GOT3 (cell line): ENCODE results near the gene GPD2.
"Not testable (repeated sequence)": the region's sequence is repeated elsewhere in the genome, so short reads cannot be mapped to it uniquely, and the experiment has no call there.

Experiments
- DNase-seq: peaks from one replicate; lab custom pipeline; 2025; ENCODE audit warnings: mixed read lengths; lab: John Stamatoyannopoulos, UW

GPD2 gene

DNA sequence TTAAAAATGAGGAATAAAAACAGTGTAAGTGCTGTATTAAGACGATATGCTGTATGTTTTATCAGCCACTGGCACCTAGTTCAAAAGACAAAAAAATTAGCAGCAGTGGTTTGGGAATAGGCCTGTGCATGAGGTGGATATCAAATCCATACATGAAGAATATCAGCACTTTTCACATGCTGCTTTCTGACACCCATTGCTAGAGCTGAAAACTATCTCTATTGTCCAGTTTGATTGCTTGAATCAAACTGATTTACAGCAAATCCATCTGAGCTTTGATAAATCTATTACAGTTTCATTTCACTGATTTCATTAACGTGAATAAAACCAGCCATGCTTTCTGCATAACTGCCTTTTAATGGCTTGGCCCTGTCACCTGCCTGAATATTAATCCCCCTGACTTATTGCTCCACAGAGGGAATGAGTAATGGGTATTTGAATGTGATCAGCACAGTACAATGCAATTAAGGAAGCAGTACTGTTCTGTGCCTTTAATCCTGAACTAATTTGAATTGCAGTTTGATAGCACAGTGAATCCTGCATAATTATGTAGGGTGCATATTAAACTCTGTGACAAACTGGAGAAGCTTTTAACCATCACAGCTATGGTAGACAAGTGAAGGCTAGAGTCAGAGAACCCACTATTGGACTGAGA lies 154.0 kb downstream of the GPD2 start:
- no peak for DNase-seq

DNA sequence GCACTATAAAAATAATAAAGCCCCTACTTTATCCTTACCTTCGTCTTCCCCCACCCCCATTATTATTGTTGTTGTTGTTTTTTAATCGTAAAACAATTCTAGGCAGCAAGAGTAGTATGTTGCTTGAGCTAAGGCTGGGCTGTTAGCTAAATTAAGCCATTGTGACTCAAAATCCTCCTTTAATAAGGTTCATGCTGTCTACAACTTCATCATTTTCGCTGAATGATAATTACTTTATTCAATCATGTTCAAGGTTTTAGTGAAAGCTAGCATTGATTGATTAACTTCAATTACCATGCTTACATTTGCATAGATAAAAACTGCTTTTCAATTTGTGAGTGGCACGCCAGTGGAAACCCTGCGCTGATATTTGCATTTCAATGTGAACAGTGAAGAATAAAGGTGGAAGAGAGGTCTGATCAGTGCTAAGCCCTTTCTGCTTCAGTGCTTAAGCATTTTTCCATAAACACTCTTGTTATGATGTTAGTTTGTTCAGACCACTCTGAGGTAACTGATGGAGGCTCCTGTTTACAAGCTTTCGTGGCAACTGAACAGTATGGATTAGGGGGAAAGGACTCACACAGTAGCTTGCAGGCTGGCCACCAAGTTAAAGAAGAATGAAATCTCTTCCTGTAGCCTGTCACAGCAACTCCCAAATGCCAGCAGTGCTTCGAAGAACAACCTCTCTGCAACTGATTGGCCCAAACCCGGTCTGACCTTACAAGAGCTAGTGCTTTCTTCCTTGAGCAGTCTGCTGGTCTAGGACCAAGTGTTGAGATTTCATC lies 156.8 kb downstream of the GPD2 start:
- DNase-seq: no peak

DNA sequence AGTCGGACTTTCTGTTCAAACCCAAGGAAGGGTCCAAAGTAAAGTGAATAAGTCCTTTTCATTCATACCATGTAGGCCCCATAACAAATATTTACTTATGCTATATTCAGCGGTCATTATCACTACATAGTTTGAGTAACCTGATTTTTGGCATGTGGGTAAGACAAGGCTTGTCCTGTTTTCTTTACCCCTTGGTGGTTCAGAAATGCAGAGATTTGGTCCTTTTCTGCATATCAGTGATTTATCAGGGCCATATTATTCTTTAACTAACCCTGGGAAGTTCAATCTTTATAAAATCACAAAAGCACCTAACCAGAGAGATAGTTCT lies 157.4 kb downstream of the GPD2 start:
- DNase-seq: no peak

DNA sequence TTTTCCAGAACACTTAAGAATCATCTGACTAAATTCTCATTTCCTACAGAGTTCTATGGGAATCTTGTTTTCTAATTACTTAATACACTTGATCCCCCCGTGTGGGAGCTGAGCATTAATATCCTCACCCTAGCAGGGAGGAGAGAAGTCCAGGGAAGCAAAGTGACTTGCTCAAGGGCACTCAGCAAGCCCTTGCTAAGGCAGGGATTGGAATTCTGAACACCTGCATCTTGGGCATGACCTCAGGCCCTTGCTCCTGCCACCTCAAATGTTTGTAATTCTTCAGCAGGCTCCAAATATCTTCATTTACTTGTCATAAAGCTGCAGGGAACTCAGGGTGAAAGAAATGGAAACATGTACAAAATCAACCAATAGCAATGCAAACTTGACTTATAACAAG lies 162.4 kb downstream of the GPD2 start:
- DNase-seq: no peak

DNA sequence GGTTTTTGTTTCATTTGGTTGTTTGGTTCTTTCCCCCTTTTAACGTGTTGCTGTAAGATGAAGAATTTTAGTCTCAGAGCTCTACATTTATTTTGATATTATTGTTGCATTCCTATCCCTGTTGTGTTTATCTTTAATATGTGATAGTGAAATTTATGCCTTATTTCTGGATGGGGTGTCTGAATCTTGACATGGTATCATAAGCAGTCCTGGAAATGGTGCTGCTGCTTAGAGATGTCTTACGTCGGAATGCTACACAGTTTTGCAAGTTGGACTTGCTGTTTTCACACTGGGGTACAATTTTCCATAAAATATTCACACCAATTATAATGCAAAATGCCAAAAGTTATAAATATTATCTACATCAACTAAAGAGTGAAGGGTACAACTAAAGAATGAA lies 164.0 kb downstream of the GPD2 start:
- no peak for DNase-seq

DNA sequence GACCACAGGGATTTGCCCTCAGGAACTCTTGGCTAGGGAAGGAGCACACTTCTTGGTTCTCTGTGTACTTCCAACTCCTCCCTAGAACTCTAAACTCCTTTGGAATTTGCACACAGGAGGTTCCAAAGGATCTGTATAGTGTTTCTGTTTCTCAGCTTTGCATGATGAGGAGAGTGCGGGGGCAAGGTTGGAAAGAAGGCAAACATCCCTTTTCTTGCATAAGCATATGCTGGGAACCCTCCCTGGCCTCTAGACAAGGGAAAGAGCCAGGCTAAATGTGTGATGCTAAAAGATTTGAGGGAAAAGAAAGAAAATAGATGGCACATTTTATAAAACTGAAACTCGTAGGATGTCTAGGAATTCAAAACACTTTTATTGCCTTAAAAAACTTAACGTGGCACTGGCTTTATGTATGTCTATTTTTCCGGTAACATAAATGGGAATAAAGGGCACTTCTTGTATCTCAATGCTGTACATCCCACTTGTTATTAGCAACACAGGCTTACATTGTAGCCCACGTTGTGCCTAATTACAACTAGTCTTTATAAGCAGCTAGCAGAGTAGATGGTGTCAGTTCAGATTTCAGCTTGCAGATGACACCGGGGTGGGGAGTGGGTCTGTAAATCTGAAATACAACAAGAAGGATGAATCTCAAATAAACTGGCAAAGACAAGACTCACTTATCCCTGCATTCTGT lies 165.8 kb downstream of the GPD2 start:
- no peak for DNase-seq

DNA sequence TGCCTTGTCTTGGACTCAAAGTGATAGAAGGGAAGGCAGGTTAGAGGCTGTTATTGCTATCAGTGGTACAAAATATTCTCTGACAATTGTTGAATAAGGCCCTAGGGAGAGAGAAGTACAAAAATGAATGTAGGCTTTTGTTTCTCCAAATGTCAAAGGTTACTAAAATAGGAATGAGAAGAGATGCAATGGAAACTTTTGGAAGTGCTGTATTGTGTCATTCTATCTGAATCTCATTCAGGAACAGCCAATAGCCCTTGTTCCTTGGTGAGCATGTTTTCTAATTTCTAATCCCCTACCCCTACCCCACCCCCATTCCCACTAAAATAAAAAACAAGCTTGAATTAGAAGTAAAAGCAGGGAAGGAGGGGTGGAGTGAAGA lies 166.4 kb downstream of the GPD2 start:
- no peak for DNase-seq

DNA sequence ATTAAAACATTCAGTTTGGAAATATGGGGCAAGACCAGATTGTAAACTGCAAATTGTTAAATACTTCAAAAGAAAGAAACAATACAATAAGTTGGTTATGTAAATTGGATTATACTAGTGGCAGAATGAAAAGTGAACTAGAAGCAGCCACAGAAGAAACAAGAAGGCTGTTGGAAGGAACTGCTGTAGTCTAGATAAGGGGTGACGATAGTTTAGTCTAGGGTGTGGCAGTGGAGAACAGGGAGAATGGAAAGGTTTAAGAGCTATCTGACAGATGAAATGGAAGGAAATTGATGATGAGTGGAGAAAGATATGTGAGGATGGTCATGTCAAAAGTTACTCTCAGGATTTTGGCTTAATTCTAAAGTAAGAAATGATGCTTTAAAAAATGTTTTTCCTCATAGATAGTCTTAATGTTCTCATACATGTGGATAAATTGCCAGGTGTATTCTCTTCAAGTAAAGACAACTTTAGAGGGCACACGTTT lies 179.7 kb downstream of the GPD2 start:
- DNase-seq: no peak

DNA sequence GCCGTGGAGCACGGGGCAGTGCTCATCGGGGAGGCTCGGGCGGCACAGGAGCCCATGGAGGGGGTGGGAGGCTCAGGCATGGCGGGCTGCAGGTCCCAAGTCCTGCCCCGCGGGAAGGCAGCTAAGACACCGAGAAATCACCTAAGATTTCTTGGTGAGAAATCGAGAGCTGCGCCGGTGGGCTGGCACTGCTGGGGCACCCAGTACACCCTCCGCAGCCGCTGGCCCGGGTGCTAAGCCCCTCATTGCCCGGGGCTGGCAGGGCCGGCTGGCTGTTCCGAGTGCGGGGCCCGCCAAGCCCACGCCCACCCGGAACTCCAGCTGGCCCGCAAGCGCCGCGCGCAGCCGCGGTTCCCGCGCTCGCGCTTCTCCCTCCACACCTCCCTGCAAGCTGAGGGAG lies 181.9 kb downstream of the GPD2 start:
- DNase-seq: not testable (repeated sequence)

DNA sequence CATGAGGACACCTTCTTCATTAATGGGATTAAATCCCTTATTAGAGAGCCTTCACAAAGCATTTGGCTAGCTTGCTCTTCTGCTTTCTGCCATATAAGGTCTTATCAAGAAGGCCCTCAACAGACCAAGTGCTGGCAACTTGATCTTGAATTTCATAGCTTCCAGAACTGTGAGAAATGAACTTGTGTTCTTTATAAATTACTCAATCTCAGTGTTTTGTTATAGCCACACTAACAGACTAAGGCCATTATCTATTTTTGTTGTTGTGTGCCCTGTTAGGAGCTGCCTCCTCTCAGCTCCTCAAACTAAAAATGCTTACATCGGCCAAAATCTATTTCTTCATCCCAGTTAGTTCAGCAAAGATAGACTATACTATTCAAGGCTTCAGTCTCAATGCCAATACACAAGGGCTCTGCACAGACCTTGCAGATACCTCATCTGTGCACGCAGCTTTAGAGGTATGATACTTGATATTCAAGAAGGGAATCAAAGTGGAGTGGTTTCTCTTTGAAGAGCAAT lies 182.9 kb downstream of the GPD2 start:
- DNase-seq: no peak

DNA sequence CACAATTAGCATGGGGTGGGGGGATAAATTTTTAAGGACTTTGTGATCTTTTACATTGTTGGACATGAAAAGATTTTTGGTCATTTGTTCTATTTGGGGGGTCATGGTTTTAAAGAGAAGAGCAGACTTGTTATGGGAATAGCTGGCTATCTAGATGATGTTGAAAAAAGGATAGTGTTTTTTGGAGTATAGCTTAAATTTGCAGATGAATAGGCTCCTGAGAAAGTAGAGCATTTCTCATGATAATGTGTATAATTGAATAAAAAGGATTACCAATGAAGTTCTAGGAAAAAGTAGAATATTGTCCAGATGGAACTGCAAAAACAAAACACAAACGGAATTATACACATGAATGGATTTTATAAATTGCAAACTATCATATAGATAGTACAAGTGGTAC lies 186.3 kb downstream of the GPD2 start:
- DNase-seq: no peak

DNA sequence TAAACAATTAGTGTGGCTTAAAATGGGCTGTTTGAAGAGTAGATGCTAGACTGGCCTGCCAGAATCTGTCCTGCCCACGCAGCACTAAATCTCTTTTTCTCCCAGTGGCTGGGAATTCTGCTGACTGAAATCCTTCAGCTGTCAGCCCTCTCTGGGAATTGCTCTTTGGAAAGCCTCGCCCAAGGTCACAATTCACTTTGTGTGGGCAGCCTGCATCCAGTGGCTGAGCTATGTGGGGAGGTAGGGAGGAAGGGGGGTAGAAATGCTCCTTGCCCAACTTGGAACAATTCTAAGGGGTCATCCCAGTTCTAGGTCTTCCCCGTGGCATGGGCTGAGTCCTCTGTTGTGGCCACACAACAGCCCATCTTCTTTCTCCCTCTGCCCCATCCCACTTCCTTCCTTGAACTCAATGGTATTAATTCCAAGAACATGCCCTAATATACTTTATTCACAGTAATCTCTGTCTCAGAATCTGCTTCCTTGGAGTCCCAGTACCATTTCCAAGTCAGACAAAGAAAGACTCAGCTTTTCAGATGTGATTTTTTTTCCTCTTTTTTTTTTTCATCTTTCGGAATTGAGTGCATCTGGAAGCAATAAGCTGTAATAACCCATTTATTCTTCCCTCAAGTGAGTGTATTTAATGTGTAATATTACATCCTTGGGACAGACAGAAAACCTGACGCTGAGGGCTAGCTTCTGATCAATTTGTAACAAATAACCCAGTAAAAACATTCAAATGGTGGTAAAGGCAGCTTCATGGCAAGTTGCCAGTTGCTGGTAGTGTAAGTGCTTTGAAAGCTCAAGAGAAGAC lies 189.4 kb downstream of the GPD2 start:
- DNase-seq: no peak

DNA sequence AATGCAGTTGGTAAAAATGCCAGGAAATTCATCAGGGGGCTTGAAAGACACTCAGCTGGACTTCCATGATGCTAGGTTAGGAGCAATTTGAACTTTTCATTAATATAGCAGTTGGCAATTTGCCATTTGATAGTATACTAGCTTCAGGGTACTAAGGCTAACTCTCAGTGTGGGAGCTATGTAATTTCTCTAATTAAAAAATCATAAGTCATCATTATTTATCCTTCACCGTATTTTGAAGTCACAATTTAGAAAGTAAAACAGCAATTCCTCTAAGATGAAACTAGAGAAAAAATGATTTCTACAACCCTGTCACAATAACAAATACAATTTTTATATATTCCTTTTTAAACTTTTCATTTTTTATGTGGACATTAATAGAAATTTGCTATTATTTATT lies 190.8 kb downstream of the GPD2 start:
- DNase-seq: no peak

DNA sequence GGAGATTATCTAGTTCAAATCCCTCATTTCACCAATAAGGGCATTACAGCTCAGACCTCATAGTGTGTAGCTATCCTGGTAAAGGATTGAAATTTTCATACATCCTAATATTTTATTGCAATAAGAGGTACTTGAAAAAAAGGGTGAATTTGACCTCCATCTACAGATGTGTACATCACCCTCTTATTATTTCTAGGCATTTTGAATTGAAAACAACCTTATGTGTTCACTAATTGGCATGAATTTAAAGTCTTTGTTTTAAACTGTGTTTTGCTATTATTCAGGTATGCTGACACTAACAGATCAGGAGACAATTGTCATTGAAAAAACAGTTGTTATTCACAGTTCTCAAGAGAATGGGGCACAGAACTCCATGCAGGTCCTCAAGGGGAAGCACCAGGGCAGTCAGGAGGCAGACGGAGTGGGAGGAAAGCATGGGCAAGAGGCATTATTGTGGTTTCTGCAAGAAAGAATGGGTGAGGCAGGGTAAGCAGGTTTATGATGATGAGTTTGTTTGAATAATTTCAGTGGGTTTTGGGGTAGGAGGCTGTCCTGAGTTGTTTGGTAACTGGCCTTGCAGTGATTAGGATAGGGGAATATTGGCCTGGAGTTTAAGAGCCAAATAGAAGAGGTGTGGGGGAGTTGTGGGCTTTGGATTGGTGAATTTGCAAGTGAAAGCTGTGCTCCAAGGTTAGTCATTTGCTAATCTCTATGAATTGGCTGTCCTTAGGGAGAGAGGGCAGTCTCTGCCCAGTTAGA lies 194.6 kb downstream of the GPD2 start:
- DNase-seq: no peak

DNA sequence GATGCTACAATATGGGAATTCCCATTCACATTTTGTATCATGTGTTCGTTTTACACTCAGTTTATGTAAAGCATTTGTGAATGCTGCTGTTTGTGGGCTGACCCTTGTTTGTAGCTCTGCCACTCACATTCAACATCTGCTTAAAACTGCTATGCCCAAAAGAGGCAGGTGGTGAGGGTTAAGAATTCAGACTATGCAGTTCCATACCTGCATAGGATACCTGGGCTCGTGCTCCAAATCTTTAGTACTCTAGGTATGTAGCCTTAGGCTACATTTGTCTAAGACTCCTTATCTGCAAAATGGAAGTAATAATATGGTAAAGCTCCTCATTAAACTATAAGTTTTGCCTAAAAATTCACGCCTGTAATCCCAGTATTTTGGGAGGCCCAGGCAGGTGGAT lies 199.5 kb downstream of the GPD2 start:
- DNase-seq: no peak
